A673 (cell line): ENCODE measurements around the gene TACC2. TPM values are rescaled to one million over a fixed set of nuclear protein-coding genes. Genes with fewer than 3 reads are reported as not detected.

ENCODE experiments used
- BruUV-seq: library from RNA; stranded (reverse); fragments of 400-500 nt; replicated peaks from 2 replicates; lab custom pipeline; 2021; lab: Mats Ljungman, UMichigan
- CTCF ChIA-PET: fragments of 300-600 bp; sonication (Branson Sonifier 250); formaldehyde crosslinking; loops from one replicate; lab custom pipeline; 2022; ENCODE audit warnings: antibody characterized with exemption; lab: Charles Lee
- POLR2A ChIA-PET: fragments of 300-600 bp; sonication (Branson Sonifier 250); formaldehyde crosslinking; loops from one replicate; lab custom pipeline; 2022; ENCODE audit warnings: antibody characterized with exemption; ENCODE audit not compliant: low non-redundant PET; lab: Charles Lee
- DNase-seq: peaks from one replicate; pipeline ENCODE4 v3.0.0-alpha.2; 2015; ENCODE audit warnings: low spot score
- H3K27ac ChIP-seq: fragments of 200-600 bp; sonication (generic); 2 replicates; pipeline ENCODE4 v1.5.1; 2016; ENCODE audit warnings: mixed run types, low read depth, mild to moderate bottlenecking, mixed read lengths, antibody characterized with exemption, low read length; ENCODE audit not compliant: poor library complexity, severe bottlenecking
- H3K27me3 ChIP-seq: fragments of 200-600 bp; sonication (generic); replicated peaks from 2 replicates; pipeline ENCODE4 v1.6.1; 2017; ENCODE audit warnings: mixed run types, low read depth, mild to moderate bottlenecking, mixed read lengths, antibody characterized with exemption, low read length; ENCODE audit not compliant: insufficient read depth, poor library complexity
- H3K36me3 ChIP-seq: fragments of 200-600 bp; sonication (generic); 2 replicates; pipeline ENCODE4 v1.6.1; 2016; ENCODE audit warnings: mixed run types, mild to moderate bottlenecking, mixed read lengths, antibody characterized with exemption, low read length; ENCODE audit not compliant: insufficient read depth, poor library complexity, severe bottlenecking
- H3K4me1 ChIP-seq: fragments of 200-600 bp; sonication (generic); 2 replicates; pipeline ENCODE4 v1.6.1; 2017; ENCODE audit warnings: mixed run types, mild to moderate bottlenecking, mixed read lengths, antibody characterized with exemption, low read length; ENCODE audit not compliant: insufficient read depth, poor library complexity, severe bottlenecking
- H3K4me3 ChIP-seq: fragments of 200-600 bp; sonication (generic); 2 replicates; pipeline ENCODE4 v1.5.1; 2016; ENCODE audit warnings: low read depth, mixed run types, mild to moderate bottlenecking, mixed read lengths, low read length; ENCODE audit not compliant: poor library complexity, severe bottlenecking
- H3K9me3 ChIP-seq: fragments of 200-600 bp; sonication (generic); 2 replicates; pipeline ENCODE4 v1.6.1; 2016; ENCODE audit warnings: mixed run types, low read depth, mild to moderate bottlenecking, mixed read lengths, antibody characterized with exemption, low read length; ENCODE audit not compliant: poor library complexity, severe bottlenecking
- EZH2 ChIP-seq: fragments of 200-600 bp; sonication (generic); IDR thresholded peaks from 2 replicates; pipeline ENCODE4 v1.6.1; 2017; ENCODE audit warnings: borderline replicate concordance, low read depth, mild to moderate bottlenecking, mixed read lengths, antibody characterized with exemption, low read length; ENCODE audit not compliant: poor library complexity, severe bottlenecking
- intact Hi-C: fragments of 100-400 bp; cut with micrococcal nuclease; formaldehyde crosslinking; loops from one replicate; pipeline ENCODE4 v1.10.0; 2022; ENCODE audit not compliant: unreplicated experiment
- total RNA-seq: library from RNA; stranded (reverse); gene quantifications from 2 replicates; pipeline ENCODE4 v1.2.3, GENCODE V29; 2021
- TF ChIP-seq, protein P1 (sequence below): fragments of 300-800, 200-600 bp; sonication (generic); conservative IDR thresholded peaks from 2 replicates; pipeline ENCODE4 v1.5.1; 2017; ENCODE audit warnings: low read depth, mild to moderate bottlenecking, antibody characterized with exemption, low read length, moderate library complexity, mixed read lengths

The TACC2 gene
- total RNA-seq, 1 experiment from 2014 or later = 0.62 TPM

- no peak overlapping the region for H3K27ac ChIP-seq
- BruUV-seq = no TSS peak
- H3K27me3 ChIP-seq = peaks cover 17% of the 10 kb centered on the region
- CTCF ChIA-PET = no interaction called here
- TF ChIP-seq EZH2 = no peak
- TF ChIP-seq, protein P1, sequence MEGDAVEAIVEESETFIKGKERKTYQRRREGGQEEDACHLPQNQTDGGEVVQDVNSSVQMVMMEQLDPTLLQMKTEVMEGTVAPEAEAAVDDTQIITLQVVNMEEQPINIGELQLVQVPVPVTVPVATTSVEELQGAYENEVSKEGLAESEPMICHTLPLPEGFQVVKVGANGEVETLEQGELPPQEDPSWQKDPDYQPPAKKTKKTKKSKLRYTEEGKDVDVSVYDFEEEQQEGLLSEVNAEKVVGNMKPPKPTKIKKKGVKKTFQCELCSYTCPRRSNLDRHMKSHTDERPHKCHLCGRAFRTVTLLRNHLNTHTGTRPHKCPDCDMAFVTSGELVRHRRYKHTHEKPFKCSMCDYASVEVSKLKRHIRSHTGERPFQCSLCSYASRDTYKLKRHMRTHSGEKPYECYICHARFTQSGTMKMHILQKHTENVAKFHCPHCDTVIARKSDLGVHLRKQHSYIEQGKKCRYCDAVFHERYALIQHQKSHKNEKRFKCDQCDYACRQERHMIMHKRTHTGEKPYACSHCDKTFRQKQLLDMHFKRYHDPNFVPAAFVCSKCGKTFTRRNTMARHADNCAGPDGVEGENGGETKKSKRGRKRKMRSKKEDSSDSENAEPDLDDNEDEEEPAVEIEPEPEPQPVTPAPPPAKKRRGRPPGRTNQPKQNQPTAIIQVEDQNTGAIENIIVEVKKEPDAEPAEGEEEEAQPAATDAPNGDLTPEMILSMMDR = no peak
- no peak for DNase-seq
- POLR2A ChIA-PET = no interaction called here
- intact Hi-C loops = no loop called here
- no peaks in the 10 kb centered on the region for H3K4me1 ChIP-seq
- H3K36me3 ChIP-seq = no peaks in the 10 kb centered on the region
- H3K4me3 ChIP-seq = no peak overlapping the region
- no peaks in the 10 kb centered on the region for H3K9me3 ChIP-seq
Measured at GRCh38 chr10:122178655-122179054, 189.7 kb downstream of the TACC2 start.

DNA sequence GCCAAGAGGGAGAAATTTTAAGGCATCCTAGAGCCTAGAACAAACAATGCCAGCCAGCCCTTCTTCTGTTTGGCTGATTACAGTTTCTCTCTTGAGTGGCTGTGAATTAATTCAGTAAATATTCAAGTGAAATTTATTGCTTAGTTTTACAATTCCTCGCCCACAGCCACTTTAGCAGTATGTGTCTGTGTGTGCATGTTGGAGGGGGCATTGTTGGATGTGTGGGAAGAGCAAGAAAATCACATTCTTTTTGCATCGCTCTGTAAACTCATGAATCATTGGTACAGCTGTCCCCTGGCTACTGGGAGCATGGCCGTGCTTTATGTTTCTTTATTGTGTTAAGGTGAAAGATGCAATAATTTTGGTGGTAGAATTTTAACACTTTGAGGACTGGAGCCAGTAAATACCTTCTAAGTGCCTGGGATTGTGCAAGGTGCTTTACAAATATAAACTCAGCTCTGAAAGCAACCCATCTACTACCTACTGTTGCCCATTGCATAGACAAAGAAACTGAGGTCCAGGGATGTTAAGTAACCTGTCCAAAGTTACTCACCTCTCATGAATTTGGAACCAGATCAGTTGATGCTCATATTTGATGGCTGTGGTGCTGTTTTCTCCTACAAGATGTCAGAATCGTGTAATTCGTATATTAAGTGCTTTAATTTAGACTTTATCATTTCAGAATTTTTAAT is 192.2 kb downstream of the TACC2 start:
- H3K27me3 ChIP-seq = peaks cover 6% of the 10 kb centered on the region
- H3K27ac ChIP-seq = no peak overlapping the region
- ChIA-PET CTCF (interaction anchor here (0.5 kb wide), 1 partner anchor 13 kb away, joined by 9 read pairs; no protein-coding TSS in a partner anchor), POLR2A (interaction anchor here (0.8 kb wide), 1 partner anchor 115 kb away, joined by 4 read pairs; no protein-coding TSS in a partner anchor)
- intact Hi-C loops = no loop called here
- no peak overlapping the region for H3K4me3 ChIP-seq
- no peaks in the 10 kb centered on the region for H3K9me3 ChIP-seq
- BruUV-seq = no TSS peak
- TF ChIP-seq, protein P1 = no peak
- TF ChIP-seq EZH2 = no peak
- no peaks in the 10 kb centered on the region for H3K4me1 ChIP-seq
- no peak for DNase-seq
- H3K36me3 ChIP-seq = no peaks in the 10 kb centered on the region

DNA sequence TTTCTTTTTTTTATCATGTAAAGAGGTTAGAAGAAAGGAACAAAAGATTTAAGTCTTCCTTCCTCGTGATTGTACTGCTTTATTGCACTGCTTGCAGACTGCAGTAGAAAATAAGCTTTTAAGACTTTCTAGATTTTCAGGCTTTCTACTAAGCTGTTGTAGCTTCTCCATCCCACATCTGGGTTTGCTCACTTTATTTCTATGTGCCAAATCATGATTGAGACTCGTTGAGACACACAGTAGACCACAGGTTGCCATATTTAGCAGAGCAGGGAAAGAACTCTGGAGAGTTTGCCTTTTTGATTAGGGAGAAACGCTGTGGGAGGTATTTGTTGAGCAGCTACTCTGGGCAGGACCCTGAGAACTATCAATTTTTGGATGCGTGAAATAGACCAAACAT is 192.9 kb downstream of the TACC2 start:
- no peak overlapping the region for H3K27ac ChIP-seq
- POLR2A ChIA-PET = interaction anchor here (0.8 kb wide), 1 partner anchor 116 kb away, joined by 4 read pairs; no protein-coding TSS in a partner anchor
- no peak overlapping the region for H3K4me3 ChIP-seq
- H3K36me3 ChIP-seq = no peaks in the 10 kb centered on the region
- no TSS peak for BruUV-seq
- no peak for DNase-seq
- no peaks in the 10 kb centered on the region for H3K4me1 ChIP-seq
- no peak for TF ChIP-seq EZH2
- TF ChIP-seq, protein P1 = no peak
- intact Hi-C loops = no loop called here
- CTCF ChIA-PET = interaction anchor here (0.5 kb wide), 1 partner anchor 14 kb away, joined by 9 read pairs; no protein-coding TSS in a partner anchor
- H3K9me3 ChIP-seq = no peaks in the 10 kb centered on the region
- peaks cover 6% of the 10 kb centered on the region for H3K27me3 ChIP-seq
